Sigmoid colon (tissue), 3 donors: ENCODE measurements around the gene CCNB3.

Source experiments
- CTCF ChIP-seq, 4 experiments: fragments of 450-650 bp in 3 of 4; fragments of 200-600 bp in 1 of 4; IDR thresholded peaks; one replicate each; pipeline ENCODE4 v1.5.1; 2016 to 2019; ENCODE audit warnings: antibody characterized with exemption in 4 of 4, mild to moderate bottlenecking in 3 of 4, moderate library complexity in 2 of 4
- POLR2A ChIP-seq, 2 donors: fragments of 450-650 bp; IDR thresholded peaks; one replicate each; pipeline ENCODE4 v1.6.1; 2016; ENCODE audit warnings: antibody characterized with exemption in 2 of 2, mild to moderate bottlenecking in 2 of 2, moderate library complexity in 2 of 2

- no peak for TF ChIP-seq CTCF (IDR thresholded peaks at IDR 0.05)
- TF ChIP-seq POLR2A (IDR thresholded peaks at IDR 0.05), result no peak
Observed at GRCh38 chrX:50161127-50161526, 43.4 kb upstream of the CCNB3 start.
